Right lobe of liver (tissue), 6 donors: ENCODE data around the gene STAM. TPM values are rescaled to one million over a fixed set of nuclear protein-coding genes. Genes with fewer than 3 reads are reported as not detected.

Experiments
- ATAC-seq, 4 donors: fragments of 200-7000 bp; cut with Tn5 transposase; one replicate each; pipeline ENCODE4 v1.9.1; 2020; ENCODE audit warnings: mild to moderate bottlenecking in 4 of 4, moderate library complexity in 4 of 4
- DNase-seq, 3 donors: peaks; one replicate each; pipeline ENCODE4 v3.0.0-alpha.2; 2020
- H3K27ac ChIP-seq, 3 donors: fragments of 200-600 bp; one replicate each; pipeline ENCODE4 v1.8.0; 2022
- H3K27me3 ChIP-seq, 2 donors: fragments of 200-600 bp; one replicate each; pipeline ENCODE4 v1.8.0; 2022
- H3K36me3 ChIP-seq, 4 donors: fragments of 200-600 bp; sonication (generic) in 1 of 4; one replicate each; pipeline versions ENCODE4 v1.5.1 to v1.8.0; 2017 to 2022; ENCODE audit warnings: control low read depth in 1 of 4
- H3K4me1 ChIP-seq, 4 donors: fragments of 200-600 bp; sonication (generic) in 1 of 4; one replicate each; pipeline versions ENCODE4 v1.5.1 to v1.8.0; 2017 to 2022; ENCODE audit warnings: control low read depth in 1 of 4
- H3K4me3 ChIP-seq, 3 donors: fragments of 200-600 bp; one replicate each; pipeline ENCODE4 v1.8.0; 2022
- H3K9me3 ChIP-seq, 4 donors: fragments of 200-600 bp; sonication (generic) in 1 of 4; one replicate each; pipeline versions ENCODE4 v1.5.1 to v1.8.0; 2017 to 2022; ENCODE audit warnings: control low read depth in 1 of 4
- POLR2A ChIP-seq: fragments of 450-650 bp; IDR thresholded peaks from one replicate; pipeline ENCODE4 v1.6.1; 2017; ENCODE audit warnings: antibody characterized with exemption, mild to moderate bottlenecking
- WGBS: methylation state at CpG from one replicate; pipeline ENCODE4 v1.1.6; 2018; ENCODE audit warnings: low coverage, low lambda C conversion rate; ENCODE audit not compliant: insufficient coverage; ENCODE audit errors: missing lambda C conversion rate; 5-methylcytosine and 5-hydroxymethylcytosine counted together
- intact Hi-C, 2 donors: fragments of 100-400 bp; cut with DNase I; formaldehyde crosslinking; loops; one replicate each; pipeline versions ENCODE4 v1.11.2 to v1.14.1; 2022
- total RNA-seq, 6 experiments: library from RNA; depleted of rRNA in 2 of 6; stranded (reverse); fragments of >200 nt in 2 of 6; fragmentation: NEBNext Ultra II Directional in 3 of 6; extraction: Animal tissue kit (Norgen Biotek cat#: 25700) in 3 of 6; gene quantifications; one replicate each; pipeline versions ENCODE4 v1.1.0 to v1.2.4, GENCODE V29; 2016 to 2023
- TF ChIP-seq, protein P1 (sequence below), 4 donors: fragments of 200-600 bp in 3 of 4; fragments of 450-650 bp in 1 of 4; IDR thresholded peaks; one replicate each; pipeline versions ENCODE4 v1.5.1 to v1.8.0; 2016 to 2022; ENCODE audit warnings: antibody characterized with exemption in 4 of 4, mild to moderate bottlenecking in 2 of 4
- donor health status: DM: no; HTN: yes; CAD: no.
- donor health status: DM: no; HTN: no; CAD: no.
- donor health status: DM: no; HTN: no; CAD: no.
- donor health status: DM: no; HTN: yes; CAD: no.
- donor health status: DM: no; HTN: yes; CAD: no.

The STAM gene
- total RNA-seq, 6 experiments from 2014 or later: 7.9 to 13.4 (median 8.2) TPM

DNA sequence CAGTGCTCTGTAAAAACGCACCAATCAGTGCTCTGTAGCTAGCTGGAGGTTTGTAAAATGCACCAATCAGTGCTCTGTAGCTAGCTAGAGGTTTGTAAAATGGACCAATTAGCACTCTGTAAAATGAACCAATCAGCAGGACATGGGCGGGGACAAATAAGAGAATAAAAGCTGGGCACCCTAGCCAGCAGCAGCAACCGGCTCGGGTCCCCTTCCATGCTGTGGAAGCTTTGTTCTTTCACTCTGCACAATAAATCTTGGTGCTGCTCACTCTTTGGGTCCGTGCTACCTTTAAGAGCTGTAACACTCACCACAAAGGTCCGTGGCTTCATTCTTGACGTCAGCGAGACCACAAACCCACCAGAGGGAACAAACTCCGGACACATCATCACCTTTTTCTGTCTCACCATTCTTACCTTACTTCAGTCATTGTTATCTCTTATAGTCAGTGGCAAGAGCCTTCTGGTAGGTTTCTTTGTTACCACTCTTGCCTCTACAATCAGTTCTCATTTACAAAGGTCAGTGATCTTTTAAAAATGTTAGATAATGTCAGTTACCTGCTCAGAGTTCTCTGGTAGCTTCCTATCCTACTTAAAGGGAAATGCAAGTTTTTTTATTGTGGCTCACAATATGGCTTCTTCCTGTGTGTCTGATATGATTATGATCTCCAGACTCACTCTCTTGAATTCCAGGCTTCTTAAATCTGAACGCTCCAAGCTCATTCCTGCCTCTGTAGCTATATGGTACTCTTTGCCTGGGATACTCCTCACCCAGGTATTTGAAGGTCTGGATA is 4.5 kb downstream of the STAM start:
- Histone ChIP-seq H3K27ac (no peak overlapping the region), H3K4me1 (peaks cover 0 to 17% (median 7%) of the 10 kb centered on the region in 4 donors), H3K36me3 (no peaks in the 10 kb centered on the region), H3K27me3 (no peaks in the 10 kb centered on the region), H3K4me3 (no peak overlapping the region), H3K9me3 (no peaks in the 10 kb centered on the region)
- DNase-seq (no peak), ATAC-seq (no peak)
- TF ChIP-seq, protein P1, sequence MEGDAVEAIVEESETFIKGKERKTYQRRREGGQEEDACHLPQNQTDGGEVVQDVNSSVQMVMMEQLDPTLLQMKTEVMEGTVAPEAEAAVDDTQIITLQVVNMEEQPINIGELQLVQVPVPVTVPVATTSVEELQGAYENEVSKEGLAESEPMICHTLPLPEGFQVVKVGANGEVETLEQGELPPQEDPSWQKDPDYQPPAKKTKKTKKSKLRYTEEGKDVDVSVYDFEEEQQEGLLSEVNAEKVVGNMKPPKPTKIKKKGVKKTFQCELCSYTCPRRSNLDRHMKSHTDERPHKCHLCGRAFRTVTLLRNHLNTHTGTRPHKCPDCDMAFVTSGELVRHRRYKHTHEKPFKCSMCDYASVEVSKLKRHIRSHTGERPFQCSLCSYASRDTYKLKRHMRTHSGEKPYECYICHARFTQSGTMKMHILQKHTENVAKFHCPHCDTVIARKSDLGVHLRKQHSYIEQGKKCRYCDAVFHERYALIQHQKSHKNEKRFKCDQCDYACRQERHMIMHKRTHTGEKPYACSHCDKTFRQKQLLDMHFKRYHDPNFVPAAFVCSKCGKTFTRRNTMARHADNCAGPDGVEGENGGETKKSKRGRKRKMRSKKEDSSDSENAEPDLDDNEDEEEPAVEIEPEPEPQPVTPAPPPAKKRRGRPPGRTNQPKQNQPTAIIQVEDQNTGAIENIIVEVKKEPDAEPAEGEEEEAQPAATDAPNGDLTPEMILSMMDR (IDR thresholded peaks at IDR 0.05): no peak
- 90% methylated on average over 7 of the region's 10 CpGs for WGBS
- intact Hi-C loops: no loop called here

DNA sequence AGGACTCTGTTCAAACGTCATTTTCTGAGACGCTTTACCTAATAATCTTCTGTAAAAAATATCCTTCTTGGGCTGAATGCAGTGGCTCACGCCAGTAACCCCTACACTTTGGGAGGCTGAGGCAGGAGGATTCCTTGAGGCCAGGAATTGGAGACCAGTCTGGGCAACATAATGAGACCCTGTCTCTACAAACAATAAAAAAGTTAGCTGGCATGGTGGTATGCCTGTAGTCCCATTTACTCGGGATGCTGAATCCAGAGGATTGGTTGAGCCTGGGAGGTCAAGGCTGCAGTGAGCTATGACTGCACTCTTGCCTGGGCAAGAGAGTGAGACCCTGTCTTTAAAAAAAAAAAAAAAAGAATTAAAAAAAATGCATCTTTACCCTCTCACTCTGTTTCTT is 5.1 kb downstream of the STAM start:
- Histone ChIP-seq H3K27ac (no peak overlapping the region), H3K27me3 (no peaks in the 10 kb centered on the region), H3K4me1 (peaks cover 0 to 17% (median 7%) of the 10 kb centered on the region in 4 donors), H3K36me3 (no peaks in the 10 kb centered on the region), H3K9me3 (no peaks in the 10 kb centered on the region), H3K4me3 (no peak overlapping the region)
- TF ChIP-seq, protein P1 (IDR thresholded peaks at IDR 0.05): no peak
- TF ChIP-seq POLR2A: no peak
- DNase-seq: no peak
- WGBS: 86% methylated on average over 4 of the region's 4 CpGs
- no peak for ATAC-seq
- intact Hi-C loops: no loop called here

DNA sequence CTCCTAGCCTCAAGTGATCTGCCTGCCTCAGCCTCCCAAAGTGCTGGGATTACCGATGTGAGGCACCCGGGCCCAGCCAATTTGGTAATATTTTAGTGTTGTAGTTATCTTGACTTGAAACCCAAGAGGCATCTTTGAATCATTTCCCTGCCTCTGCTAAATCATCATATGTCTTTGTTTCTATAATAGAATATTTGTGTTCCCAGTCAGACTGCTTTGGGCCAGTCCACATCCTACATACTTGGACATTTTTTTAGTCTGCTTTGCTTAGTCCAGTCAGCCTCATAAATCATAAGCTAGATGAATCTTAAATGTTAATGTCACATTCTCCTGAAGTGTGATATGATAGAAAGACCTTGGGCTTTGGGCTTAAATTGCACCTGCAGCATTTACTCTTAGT is 5.9 kb downstream of the STAM start:
- DNase-seq (no peak), ATAC-seq (no peak)
- Histone ChIP-seq H3K4me3 (no peak overlapping the region), H3K9me3 (no peaks in the 10 kb centered on the region), H3K36me3 (no peaks in the 10 kb centered on the region), H3K27me3 (no peaks in the 10 kb centered on the region), H3K4me1 (peaks cover 0 to 14% (median 6%) of the 10 kb centered on the region in 4 donors), H3K27ac (no peak overlapping the region)
- TF ChIP-seq, protein P1 (IDR thresholded peaks at IDR 0.05): no peak
- TF ChIP-seq POLR2A: no peak
- no CpG with 5 or more reads among the region's 2 CpGs for WGBS
- intact Hi-C loops: no loop called here

DNA sequence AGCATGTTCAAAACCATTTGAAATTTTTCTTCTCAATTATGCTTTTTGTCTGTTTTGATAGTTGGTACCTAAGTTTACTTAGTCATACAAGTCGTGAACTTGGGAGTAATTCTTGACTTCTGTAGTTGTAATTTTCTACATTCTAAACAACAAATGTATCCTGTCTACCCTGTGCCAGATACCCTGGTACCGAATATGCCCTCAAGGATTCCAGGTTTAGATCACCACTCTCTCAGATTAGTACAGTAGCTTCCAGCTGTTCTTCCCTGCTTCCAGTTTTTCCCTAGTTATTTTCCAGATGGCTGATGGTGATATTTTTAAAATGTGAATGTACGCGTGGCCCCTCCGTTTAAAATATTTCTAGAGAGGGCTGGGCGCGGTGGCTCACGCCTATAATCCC is 6.5 kb downstream of the STAM start:
- intact Hi-C loops: no loop called here
- WGBS: 96% methylated on average over 8 of the region's 8 CpGs
- TF ChIP-seq, protein P1 (IDR thresholded peaks at IDR 0.05): no peak
- peaks cover 0 to 9% (median 3%) of the 10 kb centered on the region in 4 donors for H3K4me1 ChIP-seq
- no peaks in the 10 kb centered on the region for H3K36me3 ChIP-seq
- H3K4me3 ChIP-seq: no peak overlapping the region
- H3K27ac ChIP-seq: no peak overlapping the region
- no peaks in the 10 kb centered on the region for H3K27me3 ChIP-seq
- DNase-seq (no peak), ATAC-seq (no peak)
- H3K9me3 ChIP-seq: no peaks in the 10 kb centered on the region
